RKO (cell line): Measurements from ENCODE around the gene RNASE11.
"Not testable (repeated sequence)": the region's sequence is repeated elsewhere in the genome, so short reads cannot be mapped to it uniquely, and the experiment has no call there.

Source experiments
- DNase-seq: peaks from one replicate; pipeline ENCODE4 v3.0.0-alpha.2; 2016; ENCODE audit warnings: low spot score

RNASE11 gene

GRCh38 chr14:20580242-20580641, 7.6 kb downstream of the RNASE11 start:
- DNase-seq: no peak

- no peak for DNase-seq
These were observed 8.9 kb downstream of the RNASE11 start for GRCh38 chr14:20578784-20579502.

GRCh38 chr14:20578325-20578724, 9.5 kb downstream of the RNASE11 start:
- DNase-seq: no peak

GRCh38 chr14:20572382-20572990, 15.3 kb downstream of the RNASE11 start:
- DNase-seq: not testable (repeated sequence)

GRCh38 chr14:20570720-20571119, 17.1 kb downstream of the RNASE11 start:
- DNase-seq: not testable (repeated sequence)

GRCh38 chr14:20569865-20570264, 17.9 kb downstream of the RNASE11 start:
- DNase-seq: not testable (repeated sequence)

- no peak for DNase-seq
These were observed 18.7 kb downstream of the RNASE11 start for GRCh38 chr14:20569066-20569465.

- DNase-seq: no peak
These were observed 19.4 kb downstream of the RNASE11 start for GRCh38 chr14:20568393-20568792.

- DNase-seq: not testable (repeated sequence)
These were observed 20.6 kb downstream of the RNASE11 start for GRCh38 chr14:20567199-20567598.

- peak; percentile 1 for DNase-seq
These were observed 23.3 kb downstream of the RNASE11 start for GRCh38 chr14:20564501-20564997.

- no peak for DNase-seq
These were observed 23.8 kb downstream of the RNASE11 start for GRCh38 chr14:20563971-20564370.

- DNase-seq: no peak
These were observed 26.8 kb downstream of the RNASE11 start, which contains the start of gene RNASE9 for GRCh38 chr14:20560961-20561360. RNASE9 (minus strand) TSS chr14:20561047.

GRCh38 chr14:20559461-20559904, 28.3 kb downstream of the RNASE11 start:
- DNase-seq: no peak

GRCh38 chr14:20557212-20557542, 30.6 kb downstream of the RNASE11 start:
- no peak for DNase-seq

GRCh38 chr14:20556500-20557211, 31.1 kb downstream of the RNASE11 start:
- no peak for DNase-seq

GRCh38 chr14:20555845-20556244, 32.0 kb downstream of the RNASE11 start:
- DNase-seq: no peak

- DNase-seq: no peak
These were observed 34.8 kb downstream of the RNASE11 start for GRCh38 chr14:20553024-20553423.

GRCh38 chr14:20551606-20552005, 36.2 kb downstream of the RNASE11 start:
- DNase-seq: no peak

GRCh38 chr14:20550926-20551325, 36.9 kb downstream of the RNASE11 start:
- DNase-seq: no peak

- DNase-seq: no peak
These were observed 39.2 kb downstream of the RNASE11 start for GRCh38 chr14:20548414-20549158.

GRCh38 chr14:20546877-20547276, 40.9 kb downstream of the RNASE11 start:
- no peak for DNase-seq

GRCh38 chr14:20539906-20540305, 47.9 kb downstream of the RNASE11 start:
- no peak for DNase-seq
